ENCODE measurements around the gene HPS5.

DNA sequence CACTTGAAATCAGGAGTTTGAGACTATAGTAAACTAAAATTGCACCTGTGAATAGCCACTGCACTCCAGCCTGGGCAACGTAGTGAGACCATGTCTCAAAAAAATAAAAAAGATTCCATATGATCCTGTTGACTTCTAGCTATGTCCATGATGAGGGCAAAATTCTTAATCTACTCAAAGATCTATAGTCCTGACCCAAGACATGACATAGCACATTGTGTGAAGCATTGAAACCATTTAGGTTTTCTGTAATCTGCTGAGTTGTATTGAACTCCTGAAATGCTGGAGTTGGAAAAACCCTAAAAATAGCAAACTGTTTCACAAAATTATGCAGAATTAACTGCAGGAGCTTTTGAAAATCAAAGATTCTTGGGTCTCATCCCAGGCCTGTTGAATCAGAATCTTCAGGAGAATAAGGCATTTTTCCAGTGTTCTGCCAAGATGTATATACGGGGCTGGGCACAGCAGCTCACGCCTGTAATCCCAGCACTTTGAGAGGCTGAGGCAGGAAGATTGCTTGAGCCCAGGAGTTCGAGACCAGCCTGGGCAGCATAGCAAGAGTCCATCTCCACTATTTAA lies 42.6 kb upstream of the HPS5 start:
- TF ChIP-seq CTCF (IDR thresholded peaks at IDR 0.05) (no peak), POLR2A (IDR thresholded peaks at IDR 0.05) (no peak)

Measured in breast epithelium (tissue), 3 donors.